CD14-positive monocyte (primary cell): ENCODE results near the gene KIF25. TPM values are rescaled to one million over a fixed set of nuclear protein-coding genes. Genes with fewer than 3 reads are reported as not detected.

Experiments
- DNase-seq, 3 donors: peaks; one replicate each; pipeline ENCODE4 v3.0.0-alpha.2; 2011 to 2022
- H2AFZ ChIP-seq: 2 replicates; pipeline ENCODE4 v1.6.0; 2012; ENCODE audit warnings: mild to moderate bottlenecking, low read depth, low read length, inconsistent platforms; ENCODE audit not compliant: insufficient read depth, poor library complexity, severe bottlenecking
- H3K27ac ChIP-seq, 2 donors: 1 replicate in 1 of 2; 2 replicates in 1 of 2; pipeline ENCODE4 v1.5.1; 2012 to 2013; ENCODE audit warnings: low read length in 2 of 2, control low read depth in 1 of 2, inconsistent platforms in 1 of 2, low read depth in 1 of 2, mild to moderate bottlenecking in 1 of 2
- H3K27me3 ChIP-seq, 2 donors: one replicate each; pipeline versions ENCODE4 v1.6.0 to v1.6.1; 2011 to 2013; ENCODE audit warnings: low read length in 2 of 2; ENCODE audit not compliant: control insufficient read depth in 2 of 2, insufficient read depth in 2 of 2
- H3K36me3 ChIP-seq, 2 donors: replicated peaks in 1 of 2; 1 replicate in 1 of 2; 2 replicates in 1 of 2; pipeline versions ENCODE4 v1.5.1 to v1.6.1; 2012 to 2013; ENCODE audit warnings: low read length in 2 of 2, control low read depth in 1 of 2, inconsistent platforms in 1 of 2, mild to moderate bottlenecking in 1 of 2; ENCODE audit not compliant: insufficient read depth in 2 of 2, control insufficient read depth in 1 of 2
- H3K4me1 ChIP-seq, 2 donors: 1 replicate in 1 of 2; 2 replicates in 1 of 2; pipeline versions ENCODE4 v1.5.1 to v1.6.1; 2012 to 2013; ENCODE audit warnings: low read length in 2 of 2, control low read depth in 1 of 2, inconsistent platforms in 1 of 2, mild to moderate bottlenecking in 1 of 2, moderate library complexity in 1 of 2; ENCODE audit not compliant: insufficient read depth in 2 of 2, control insufficient read depth in 1 of 2
- H3K4me2 ChIP-seq: replicated peaks from 2 replicates; pipeline ENCODE3; 2012; ENCODE audit warnings: low read length, moderate library complexity, mild to moderate bottlenecking; ENCODE audit not compliant: poor library complexity, severe bottlenecking; ENCODE audit errors: extremely low read depth
- H3K4me3 ChIP-seq, 3 experiments: fragments of 200-600 bp in 1 of 3; sonication (generic) in 1 of 3; replicated peaks in 1 of 3; 1 replicate in 2 of 3; 2 replicates in 1 of 3; pipeline ENCODE4 v1.5.1; 2011 to 2013; ENCODE audit warnings: low read length in 3 of 3, mild to moderate bottlenecking in 3 of 3, control low read depth in 2 of 3, low read depth in 2 of 3, inconsistent platforms in 1 of 3, moderate library complexity in 1 of 3
- H3K79me2 ChIP-seq: 2 replicates; pipeline ENCODE4 v1.6.0; 2012; ENCODE audit warnings: mild to moderate bottlenecking, control low read depth, inconsistent platforms, low read length, moderate library complexity; ENCODE audit not compliant: insufficient read depth
- H3K9ac ChIP-seq: 2 replicates; pipeline ENCODE4 v1.6.0; 2017; ENCODE audit warnings: low read length, mild to moderate bottlenecking; ENCODE audit not compliant: insufficient read depth, poor library complexity, severe bottlenecking
- H3K9me3 ChIP-seq, 2 donors: replicated peaks in 1 of 2; 1 replicate in 1 of 2; 2 replicates in 1 of 2; pipeline versions ENCODE4 v1.5.1 to v1.6.1; 2012 to 2013; ENCODE audit warnings: low read length in 2 of 2, control low read depth in 1 of 2; ENCODE audit not compliant: control insufficient read depth in 1 of 2, insufficient read depth in 1 of 2
- H4K20me1 ChIP-seq: 2 replicates; pipeline ENCODE4 v1.6.0; 2012; ENCODE audit warnings: mild to moderate bottlenecking, low read length, control low read depth, moderate library complexity; ENCODE audit not compliant: insufficient read depth
- H3K27ac Mint-ChIP-seq, 7 donors: one replicate each; pipeline ENCODE4 v1.8.0; 2020; ENCODE audit warnings: mild to moderate bottlenecking in 7 of 7, mixed read lengths in 7 of 7, moderate library complexity in 6 of 7, inconsistent platforms in 2 of 7
- H3K27me3 Mint-ChIP-seq, 3 donors: one replicate each; pipeline ENCODE4 v1.8.0; 2021 to 2022; ENCODE audit warnings: low read depth in 3 of 3, mild to moderate bottlenecking in 3 of 3, mixed read lengths in 3 of 3, moderate library complexity in 3 of 3, inconsistent platforms in 1 of 3
- H3K36me3 Mint-ChIP-seq, 2 donors: one replicate each; pipeline ENCODE4 v1.8.0; 2020; ENCODE audit warnings: mixed read lengths in 2 of 2, inconsistent platforms in 1 of 2, mild to moderate bottlenecking in 1 of 2
- H3K4me1 Mint-ChIP-seq: one replicate; pipeline ENCODE4 v1.8.0; 2020; ENCODE audit warnings: mild to moderate bottlenecking, mixed read lengths
- H3K4me3 Mint-ChIP-seq, 2 donors: one replicate each; pipeline ENCODE4 v1.8.0; 2020; ENCODE audit warnings: mild to moderate bottlenecking in 2 of 2, mixed read lengths in 2 of 2, moderate library complexity in 1 of 2
- H3K9me3 Mint-ChIP-seq, 7 donors: one replicate each; pipeline ENCODE4 v1.8.0; 2020 to 2022; ENCODE audit warnings: mixed read lengths in 7 of 7, mild to moderate bottlenecking in 6 of 7, moderate library complexity in 6 of 7, inconsistent platforms in 2 of 7
- CTCF ChIP-seq: fragments of 200-600 bp; IDR thresholded peaks from one replicate; pipeline ENCODE4 v1.8.0; 2022; ENCODE audit warnings: antibody characterized with exemption, mild to moderate bottlenecking
- WGBS: methylation state at CpG from one replicate; pipeline ENCODE4 v1.1.5; 2013; ENCODE audit warnings: missing lambda C conversion rate; ENCODE audit not compliant: insufficient coverage; 5-methylcytosine and 5-hydroxymethylcytosine counted together
- intact Hi-C, 2 donors: fragments of 100-400 bp; cut with micrococcal nuclease; formaldehyde crosslinking; loops; one replicate each; pipeline versions ENCODE4 v1.15.0 to v1.15.1; 2023
- polyA plus RNA-seq, 3 donors: library from polyadenylated mRNA; depleted of rRNA in 1 of 3; unstranded in 2 of 3; stranded (reverse) in 1 of 3; fragments of 300-500 nt in 2 of 3; fragments of >200 nt in 1 of 3; fragmentation: Illumina TruSeq in 2 of 3; gene quantifications; 1 replicate in 2 of 3; 2 replicates in 1 of 3; pipeline ENCODE4 v1.2.3, GENCODE V29; 2012 to 2021

The KIF25 gene
- polyA plus RNA-seq, 3 donors: not detected

GRCh38 chr6:167951781-167952511 lies 45.5 kb upstream of the KIF25 start:
- Histone ChIP-seq H3K9ac (no peak overlapping the region), H3K27ac (no peak overlapping the region), H3K27me3 (no peaks in the 10 kb centered on the region), H3K36me3 (no peaks in the 10 kb centered on the region), H3K4me2 (no peak overlapping the region), H3K79me2 (no peaks in the 10 kb centered on the region), H2AFZ (no peak overlapping the region), H3K4me3 (no peak overlapping the region), H3K4me1 (no peaks in the 10 kb centered on the region), H4K20me1 (no peaks in the 10 kb centered on the region), H3K9me3 (peaks cover 0 to 4% of the 10 kb centered on the region in 2 donors)
- intact Hi-C loops: no loop called here
- Mint-ChIP-seq H3K27me3 (peaks cover 2 to 3% (median 3%) of the 10 kb centered on the region in 3 donors), H3K4me3 (no peak overlapping the region), H3K4me1 (no peaks in the 10 kb centered on the region), H3K9me3 (peaks cover 0 to 6% (median 2%) of the 10 kb centered on the region in 7 donors), H3K36me3 (no peaks in the 10 kb centered on the region), H3K27ac (no peak overlapping the region)
- no peak for DNase-seq
- no peak for TF ChIP-seq CTCF
- WGBS: 97% methylated on average over 28 of the region's 29 CpGs

- no peak for DNase-seq
- Histone ChIP-seq H3K36me3 (no peaks in the 10 kb centered on the region), H3K4me2 (no peak overlapping the region), H4K20me1 (no peaks in the 10 kb centered on the region), H3K9me3 (peaks cover 0 to 4% of the 10 kb centered on the region in 2 donors), H3K27ac (no peak overlapping the region), H3K79me2 (no peaks in the 10 kb centered on the region), H3K4me3 (no peak overlapping the region), H3K27me3 (no peaks in the 10 kb centered on the region), H2AFZ (no peak overlapping the region), H3K4me1 (no peaks in the 10 kb centered on the region), H3K9ac (no peak overlapping the region)
- no CpG with 5 or more reads among the region's 1 CpG for WGBS
- Mint-ChIP-seq H3K4me3 (no peak overlapping the region), H3K4me1 (no peaks in the 10 kb centered on the region), H3K9me3 (peaks cover 0 to 6% (median 2%) of the 10 kb centered on the region in 7 donors), H3K36me3 (no peaks in the 10 kb centered on the region), H3K27me3 (peaks cover 2 to 3% (median 3%) of the 10 kb centered on the region in 3 donors), H3K27ac (no peak overlapping the region)
- TF ChIP-seq CTCF: no peak
- intact Hi-C loops: no loop called here
These were observed 45.0 kb upstream of the KIF25 start for GRCh38 chr6:167952512-167952859.
